ENCODE results near the gene ZNF232.
"Not testable (repeated sequence)": the region's sequence is repeated elsewhere in the genome, so short reads cannot be mapped to it uniquely, and the experiment has no call there.

- not testable (repeated sequence) for TF ChIP-seq POLR2A, CTCF (IDR thresholded peaks at IDR 0.05)
These were observed 10.4 kb upstream of the ZNF232 start for GRCh38 chr17:5122056-5122455.
